ENCODE results near the gene NXT1. TPM values are rescaled to one million over a fixed set of nuclear protein-coding genes. Genes with fewer than 3 reads are reported as not detected.

The NXT1 gene
- total RNA-seq: 14.6 and 21.0 TPM in 2 replicates

GRCh38 chr20:23350196-23350903 is at the start of gene NXT1:
Gene NXT1, plus strand, starts transcription at chr20:23350791. Its CDS starts 3,251 bp downstream, at chr20:23354042.

GRCh38 chr20:23361476-23362391 is 11.1 kb downstream of the NXT1 start, which contains the start of gene GZF1:
Gene GZF1, plus strand, starts transcription at chr20:23362182. Its CDS starts 2,202 bp downstream, at chr20:23364384.

Other genes with a start within 250 kb of the NXT1 start
- 23.8 and 32.9 TPM in 2 replicates for gene GZF1, start 11.4 kb downstream of the NXT1 start, total RNA-seq
- 5.8 and 7.3 TPM in 2 replicates for gene NAPB, start 70.7 kb downstream of the NXT1 start, total RNA-seq
- not detected in 2 replicates for gene CSTL1, start 88.9 kb downstream of the NXT1 start, total RNA-seq
- not detected in 2 replicates for gene CST11, start 102.1 kb downstream of the NXT1 start, total RNA-seq
- not detected in 2 replicates for gene CST8, start 140.3 kb downstream of the NXT1 start, total RNA-seq
- not detected in 2 replicates for gene CST9L, start 217.7 kb downstream of the NXT1 start, total RNA-seq